ENCODE results near the gene MYO5C.

Gene MYO5C

DNA sequence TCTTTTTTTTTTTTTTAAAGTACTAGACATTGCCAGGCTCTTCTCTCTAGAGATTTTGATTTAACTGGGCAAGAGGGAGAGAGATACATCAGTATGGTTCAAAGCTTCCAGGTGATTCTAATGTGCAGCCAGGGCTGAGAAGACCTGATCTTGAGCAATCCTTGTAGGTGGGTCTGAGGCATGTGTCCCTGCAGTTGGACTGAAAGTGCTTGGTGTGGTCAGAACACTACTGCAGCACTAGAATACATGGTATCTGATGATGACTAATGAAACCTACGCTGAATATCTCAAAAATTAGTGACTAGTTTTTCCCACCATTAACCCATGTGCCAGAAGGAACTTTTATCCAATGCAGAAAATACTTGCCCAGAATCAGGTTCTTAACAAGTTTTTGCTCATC is 34.4 kb upstream of the MYO5C start:
- TF ChIP-seq, protein P1, sequence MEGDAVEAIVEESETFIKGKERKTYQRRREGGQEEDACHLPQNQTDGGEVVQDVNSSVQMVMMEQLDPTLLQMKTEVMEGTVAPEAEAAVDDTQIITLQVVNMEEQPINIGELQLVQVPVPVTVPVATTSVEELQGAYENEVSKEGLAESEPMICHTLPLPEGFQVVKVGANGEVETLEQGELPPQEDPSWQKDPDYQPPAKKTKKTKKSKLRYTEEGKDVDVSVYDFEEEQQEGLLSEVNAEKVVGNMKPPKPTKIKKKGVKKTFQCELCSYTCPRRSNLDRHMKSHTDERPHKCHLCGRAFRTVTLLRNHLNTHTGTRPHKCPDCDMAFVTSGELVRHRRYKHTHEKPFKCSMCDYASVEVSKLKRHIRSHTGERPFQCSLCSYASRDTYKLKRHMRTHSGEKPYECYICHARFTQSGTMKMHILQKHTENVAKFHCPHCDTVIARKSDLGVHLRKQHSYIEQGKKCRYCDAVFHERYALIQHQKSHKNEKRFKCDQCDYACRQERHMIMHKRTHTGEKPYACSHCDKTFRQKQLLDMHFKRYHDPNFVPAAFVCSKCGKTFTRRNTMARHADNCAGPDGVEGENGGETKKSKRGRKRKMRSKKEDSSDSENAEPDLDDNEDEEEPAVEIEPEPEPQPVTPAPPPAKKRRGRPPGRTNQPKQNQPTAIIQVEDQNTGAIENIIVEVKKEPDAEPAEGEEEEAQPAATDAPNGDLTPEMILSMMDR (IDR thresholded peaks at IDR 0.05; ENCODE audit: low read depth, low read length), result no peak
- TF ChIP-seq MYC (IDR thresholded peaks at IDR 0.05; ENCODE audit: low read depth, low read length) (no peak), POLR2A (IDR thresholded peaks at IDR 0.05; ENCODE audit: extremely low read depth, insufficient read length) (no peak), MAX (IDR thresholded peaks at IDR 0.05; ENCODE audit: low read depth, low read length) (no peak)
- no peak for DNase-seq (ENCODE audit: low read depth)
- H3K4me3 ChIP-seq (ENCODE audit: low read depth, low read length), result no peak overlapping the region

DNA sequence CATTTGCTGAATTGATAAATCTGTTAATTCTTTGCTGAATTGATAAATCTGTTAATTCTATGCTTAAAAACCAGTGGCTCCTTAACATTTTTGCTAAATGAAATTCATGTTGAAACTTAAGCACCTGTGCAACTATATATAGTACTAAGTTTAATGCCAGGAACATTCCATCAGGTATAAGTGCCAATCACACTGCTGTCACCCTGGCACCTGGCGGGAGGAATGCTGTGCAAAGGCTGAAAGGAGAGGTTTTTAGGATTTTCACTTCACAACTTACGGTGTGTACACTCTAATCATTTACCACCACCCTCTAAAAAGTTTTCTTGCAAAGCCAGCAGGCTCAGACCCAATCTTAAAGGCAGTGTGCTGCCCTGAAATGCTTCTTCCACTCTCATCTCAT is 33.5 kb upstream of the MYO5C start:
- H3K4me3 ChIP-seq (ENCODE audit: low read depth, low read length), result no peak overlapping the region
- TF ChIP-seq MAX (IDR thresholded peaks at IDR 0.05; ENCODE audit: low read depth, low read length), result no peak
- DNase-seq (ENCODE audit: low read depth), result no peak

- TF ChIP-seq, protein P1 (IDR thresholded peaks at IDR 0.05; ENCODE audit: low read depth, low read length), result no peak
- no peak for TF ChIP-seq MYC (IDR thresholded peaks at IDR 0.05; ENCODE audit: low read depth, low read length)
- no peak for TF ChIP-seq MAX (IDR thresholded peaks at IDR 0.05; ENCODE audit: low read depth, low read length)
- TF ChIP-seq POLR2A (IDR thresholded peaks at IDR 0.05; ENCODE audit: extremely low read depth, insufficient read length), result no peak
- H3K4me3 ChIP-seq (ENCODE audit: low read depth, low read length), result no peak overlapping the region
- no peak for DNase-seq (ENCODE audit: low read depth)
Measured at GRCh38 chr15:52328680-52329079, 33.1 kb upstream of the MYO5C start.

- TF ChIP-seq, protein P1 (IDR thresholded peaks at IDR 0.05; ENCODE audit: low read depth, low read length), result no peak
- TF ChIP-seq POLR2A (IDR thresholded peaks at IDR 0.05; ENCODE audit: extremely low read depth, insufficient read length) (no peak), MYC (IDR thresholded peaks at IDR 0.05; ENCODE audit: low read depth, low read length) (no peak), MAX (IDR thresholded peaks at IDR 0.05; ENCODE audit: low read depth, low read length) (no peak)
- DNase-seq (ENCODE audit: low read depth), result no peak
- H3K4me3 ChIP-seq (ENCODE audit: low read depth, low read length), result no peak overlapping the region
Measured at GRCh38 chr15:52326756-52327155, 31.2 kb upstream of the MYO5C start.

DNA sequence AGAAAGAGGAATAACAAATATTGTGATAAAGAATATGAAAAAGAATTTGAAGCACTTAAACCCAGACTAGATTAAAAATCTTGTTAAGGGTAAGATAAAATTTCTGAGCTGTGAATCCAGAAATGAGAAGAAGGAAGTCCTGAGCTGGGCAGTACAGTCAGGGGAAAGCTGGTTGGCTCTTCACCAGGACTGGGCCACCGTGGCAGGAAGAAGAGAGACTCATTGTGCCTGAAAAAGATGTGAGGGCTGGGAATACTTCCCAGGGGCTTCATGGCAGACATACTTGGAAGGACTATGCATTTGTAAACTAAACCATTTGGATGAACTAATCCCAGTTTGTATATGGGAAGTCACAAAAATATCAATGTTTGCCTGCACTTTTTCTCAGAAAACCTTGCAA is 28.5 kb upstream of the MYO5C start:
- H3K4me3 ChIP-seq (ENCODE audit: low read depth, low read length), result no peak overlapping the region
- TF ChIP-seq MAX (IDR thresholded peaks at IDR 0.05; ENCODE audit: low read depth, low read length) (no peak), POLR2A (IDR thresholded peaks at IDR 0.05; ENCODE audit: extremely low read depth, insufficient read length) (no peak), MYC (IDR thresholded peaks at IDR 0.05; ENCODE audit: low read depth, low read length) (no peak)
- TF ChIP-seq, protein P1 (IDR thresholded peaks at IDR 0.05; ENCODE audit: low read depth, low read length), result no peak
- no peak for DNase-seq (ENCODE audit: low read depth)

GRCh38 chr15:52318729-52319500 is 23.3 kb upstream of the MYO5C start:
- no peak for TF ChIP-seq POLR2A (IDR thresholded peaks at IDR 0.05; ENCODE audit: extremely low read depth, insufficient read length)
- TF ChIP-seq, protein P1 (IDR thresholded peaks at IDR 0.05; ENCODE audit: low read depth, low read length), result no peak
- TF ChIP-seq MAX (IDR thresholded peaks at IDR 0.05; ENCODE audit: low read depth, low read length), result no peak
- no peak for TF ChIP-seq MYC (IDR thresholded peaks at IDR 0.05; ENCODE audit: low read depth, low read length)
- H3K4me3 ChIP-seq (ENCODE audit: low read depth, low read length), result no peak overlapping the region
- DNase-seq (ENCODE audit: low read depth), result no peak

Data from NB4 (cell line).